Mesenteric fat pad (tissue), 1 donor: Measurements from ENCODE around the gene ARID3C. TPM values are rescaled to one million over a fixed set of nuclear protein-coding genes. Genes with fewer than 3 reads are reported as not detected.
"Not testable (repeated sequence)": the region's sequence is repeated elsewhere in the genome, so short reads cannot be mapped to it uniquely, and the experiment has no call there.

ENCODE experiments used
- DNase-seq: peaks from one replicate; pipeline ENCODE4 v3.0.0-alpha.2; 2020; ENCODE audit warnings: low spot score
- total RNA-seq: library from RNA; stranded (reverse); fragmentation: NEBNext Ultra II Directional; extraction: Animal tissue kit (Norgen Biotek cat#: 25700); gene quantifications from one replicate; pipeline ENCODE4 v1.2.1, GENCODE V29; 2021
- donor health status: DM: yes; HTN: yes; CAD: no.

ARID3C gene
- total RNA-seq, 1 donor from 2014 or later = not detected

DNA sequence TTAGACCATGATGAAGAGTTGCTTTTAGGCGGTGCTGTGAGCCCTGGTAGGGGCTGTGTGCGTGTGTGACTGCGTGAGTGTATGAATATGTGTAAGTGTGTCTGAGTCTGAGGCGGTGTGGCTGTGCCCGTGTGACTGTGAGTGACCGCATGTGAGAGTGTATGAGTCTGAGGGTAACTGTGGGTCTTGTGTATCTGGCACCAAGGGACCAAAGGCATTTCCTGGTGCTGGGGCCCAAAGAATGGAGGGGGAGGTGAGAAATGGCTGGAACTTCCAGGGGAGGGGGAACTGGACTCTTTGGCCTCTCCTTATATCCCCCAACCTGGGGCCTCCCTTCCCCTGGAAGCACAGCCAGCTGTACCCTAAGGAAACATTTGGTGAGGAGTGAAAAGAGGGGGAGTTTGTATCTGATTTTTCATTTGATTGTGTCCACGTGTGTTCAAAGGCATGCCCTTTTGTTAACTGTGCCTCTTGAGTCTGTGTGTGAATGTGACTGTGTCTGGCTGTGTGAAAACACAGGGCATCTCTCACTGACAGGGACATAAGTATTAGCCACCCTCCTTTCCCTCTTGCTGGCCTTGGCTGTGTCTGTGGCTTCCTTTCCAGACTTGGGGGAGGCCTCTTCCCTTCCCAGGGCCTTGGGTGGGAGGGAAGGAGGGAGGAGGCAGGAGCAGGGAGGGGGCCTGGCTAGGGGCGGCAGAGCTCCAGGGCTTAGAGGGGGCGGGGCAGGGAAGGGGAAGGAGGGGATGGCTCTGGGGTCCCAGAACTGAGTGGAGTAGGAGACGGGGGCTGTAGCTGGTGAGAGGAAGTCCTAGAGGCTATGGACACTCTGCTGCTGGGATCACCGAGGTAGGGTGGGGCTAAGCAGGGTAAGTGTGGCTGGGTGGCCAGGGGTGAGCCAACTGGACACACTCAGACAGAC, 24.5 kb upstream of the ARID3C start:
- DNase-seq = no peak

DNA sequence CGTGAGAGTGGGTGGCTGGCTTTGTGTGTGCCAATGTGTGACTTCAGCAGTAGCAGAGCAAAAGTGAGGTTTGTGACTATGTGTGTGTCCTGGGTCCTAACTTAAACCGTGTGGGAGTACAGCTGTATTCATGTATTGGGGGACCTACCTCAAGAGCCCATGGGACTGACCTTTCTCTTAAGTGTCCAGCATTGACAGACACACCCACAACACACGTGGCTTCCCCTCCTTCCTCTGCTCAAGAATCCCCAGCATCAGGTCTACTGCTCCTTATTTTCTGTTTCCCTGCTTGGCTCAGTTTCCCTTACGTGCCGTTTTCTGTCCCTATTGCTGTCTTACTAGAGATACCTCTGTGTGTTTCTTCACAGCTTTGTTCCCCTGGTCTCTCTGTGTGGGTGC, 23.7 kb upstream of the ARID3C start:
- no peak for DNase-seq

DNA sequence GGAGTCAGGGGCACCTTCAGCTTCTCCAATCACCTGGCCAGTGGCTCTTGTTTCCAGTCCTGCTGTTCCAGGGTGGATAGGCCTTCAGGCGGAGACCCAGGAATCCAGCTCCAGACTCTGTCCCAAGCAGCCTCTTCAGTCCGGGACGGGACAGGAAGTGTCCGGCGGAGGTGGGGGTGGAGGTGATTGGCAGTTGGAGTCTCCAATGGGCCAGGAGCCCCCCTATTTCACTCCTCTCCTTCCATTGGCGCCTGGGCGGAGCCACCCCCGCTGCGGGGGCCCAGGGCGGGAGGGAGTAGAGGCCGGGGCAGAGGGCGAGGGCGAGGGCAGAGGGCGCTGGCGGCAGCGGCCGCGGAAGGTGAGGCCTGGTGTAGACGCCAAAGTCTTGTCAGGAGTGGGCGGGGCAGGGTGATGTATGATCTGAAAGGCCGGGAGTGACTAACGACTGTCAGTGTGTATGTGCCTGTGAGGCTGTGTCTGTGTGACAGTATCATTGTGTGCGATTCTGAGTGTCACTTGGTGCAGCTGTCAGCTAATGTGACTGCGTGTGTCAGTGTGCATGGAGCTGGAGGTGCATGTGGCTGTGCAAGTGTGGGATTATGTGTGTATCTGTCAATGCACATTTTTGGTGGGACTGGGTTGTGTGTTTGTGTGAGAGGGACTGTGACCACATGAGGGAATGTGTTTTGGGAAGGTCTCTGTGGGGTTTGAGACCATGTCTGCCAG, 23.2 kb upstream of the ARID3C start, which contains the start of gene IL11RA:
IL11RA (plus strand) TSS at position 310 of the 726 bp plus-strand sequence. CDS start 3,033 bp downstream, outside the sequence.
- peak; percentile 94 for DNase-seq

DNA sequence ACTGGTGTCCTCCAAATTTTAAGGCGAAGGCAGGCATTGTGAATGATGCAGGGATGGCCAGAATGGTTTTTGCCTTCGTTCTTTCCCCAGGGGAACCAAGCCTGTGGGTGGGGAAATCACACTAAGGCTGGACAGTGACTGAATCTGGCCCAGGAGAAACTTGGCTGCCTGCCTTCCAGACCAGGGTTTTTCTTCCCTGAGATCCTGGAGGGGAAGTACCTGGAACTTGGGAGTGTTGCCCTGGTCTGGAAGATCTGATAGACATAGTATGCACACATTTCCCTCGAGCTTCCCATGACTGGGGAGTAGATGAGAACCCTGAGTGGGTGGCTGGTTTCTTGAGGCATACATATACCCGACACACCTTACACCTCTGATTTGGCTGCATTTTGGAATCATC, 22.5 kb upstream of the ARID3C start:
- DNase-seq = no peak

DNA sequence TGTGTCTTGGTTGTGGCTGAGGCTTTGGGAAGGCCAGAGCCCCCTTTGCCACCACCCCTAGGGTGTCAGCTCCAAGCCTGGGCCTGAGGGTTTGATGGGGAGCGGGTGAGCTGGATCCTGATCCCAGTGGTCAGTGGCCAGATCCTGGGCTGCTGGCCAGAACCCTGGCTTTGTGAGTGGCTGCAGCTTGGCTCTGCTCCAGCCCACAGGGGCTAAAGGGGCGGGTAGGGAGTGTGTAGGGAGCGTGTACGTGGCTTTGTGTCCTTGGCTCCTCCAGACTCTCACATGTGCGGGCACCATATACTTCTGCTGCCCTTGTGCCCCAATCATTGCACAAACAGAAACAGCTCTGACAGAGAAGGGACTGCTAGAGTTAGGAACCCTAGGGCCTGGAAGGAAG, 21.9 kb upstream of the ARID3C start:
- no peak for DNase-seq

DNA sequence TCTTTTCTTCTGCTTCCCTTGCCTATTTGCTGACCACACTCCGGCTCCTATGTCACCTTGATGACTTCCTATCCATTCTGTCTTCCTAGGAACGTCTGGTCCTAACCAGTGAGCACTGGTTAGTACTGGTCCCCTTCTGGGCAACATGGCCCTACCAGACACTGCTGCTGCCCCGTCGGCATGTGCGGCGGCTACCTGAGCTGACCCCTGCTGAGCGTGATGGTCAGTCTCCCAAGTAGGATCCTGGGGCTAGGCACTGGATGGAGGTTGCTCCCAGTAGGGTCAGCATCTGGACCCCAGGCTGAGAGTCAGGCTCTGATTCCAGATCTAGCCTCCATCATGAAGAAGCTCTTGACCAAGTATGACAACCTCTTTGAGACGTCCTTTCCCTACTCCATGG, 19.8 kb upstream of the ARID3C start:
- DNase-seq = no peak

DNA sequence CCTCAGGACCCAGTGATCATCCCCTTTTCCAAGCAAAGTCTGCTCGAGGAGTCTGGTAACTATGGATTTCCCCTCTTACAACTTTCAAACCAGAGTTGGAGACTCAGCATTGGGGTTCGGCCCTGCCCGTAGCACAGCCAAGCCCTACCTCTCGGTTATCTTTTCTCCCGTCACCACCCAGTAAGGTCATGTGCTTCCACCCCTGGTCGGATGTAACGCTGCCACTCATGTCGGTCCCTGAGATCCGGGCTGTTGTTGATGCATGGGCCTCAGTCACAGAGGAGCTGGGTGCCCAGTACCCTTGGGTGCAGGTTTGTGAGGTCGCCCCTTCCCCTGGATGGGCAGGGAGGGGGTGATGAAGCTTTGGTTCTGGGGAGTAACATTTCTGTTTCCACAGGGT, 18.8 kb upstream of the ARID3C start:
- no peak for DNase-seq

- no peak for DNase-seq
These were observed 18.2 kb upstream of the ARID3C start for GRCh38 chr9:34647084-34647403.

GRCh38 chr9:34646211-34647083, 17.6 kb upstream of the ARID3C start, which contains the start of gene GALT:
TSS of gene GALT (plus strand) at chr9:34646675. CDS start at chr9:34646705, 30 bp downstream.
- peak; percentile 99 for DNase-seq

DNA sequence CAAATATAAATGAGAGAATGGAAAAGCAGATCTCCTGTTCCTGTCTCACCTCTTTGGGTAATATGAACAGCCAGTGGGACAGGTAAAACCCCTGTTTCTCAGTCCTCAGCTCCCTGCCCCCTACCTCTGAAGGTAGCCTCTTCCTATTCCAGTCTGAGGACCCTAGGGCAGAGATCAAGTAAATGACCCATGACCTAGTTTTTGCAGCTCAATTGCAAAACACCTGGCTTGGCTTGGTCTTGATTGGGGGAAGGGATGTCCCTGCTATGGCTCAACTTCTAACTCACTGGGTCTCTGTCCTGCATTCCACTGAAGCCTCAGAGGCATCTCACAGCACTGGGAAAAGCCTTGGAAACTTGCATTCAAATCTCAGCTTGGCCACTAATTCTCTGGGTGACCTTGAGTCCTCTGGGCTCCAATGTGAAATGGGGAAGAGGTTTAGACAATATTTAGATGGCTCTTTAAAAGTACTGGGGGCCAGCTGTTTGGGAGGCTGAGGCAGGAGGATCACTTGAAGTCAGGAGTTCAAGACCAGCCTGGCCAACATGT, 16.0 kb upstream of the ARID3C start:
- no peak for DNase-seq

GRCh38 chr9:34642679-34643078, 13.8 kb upstream of the ARID3C start:
- DNase-seq = no peak

DNA sequence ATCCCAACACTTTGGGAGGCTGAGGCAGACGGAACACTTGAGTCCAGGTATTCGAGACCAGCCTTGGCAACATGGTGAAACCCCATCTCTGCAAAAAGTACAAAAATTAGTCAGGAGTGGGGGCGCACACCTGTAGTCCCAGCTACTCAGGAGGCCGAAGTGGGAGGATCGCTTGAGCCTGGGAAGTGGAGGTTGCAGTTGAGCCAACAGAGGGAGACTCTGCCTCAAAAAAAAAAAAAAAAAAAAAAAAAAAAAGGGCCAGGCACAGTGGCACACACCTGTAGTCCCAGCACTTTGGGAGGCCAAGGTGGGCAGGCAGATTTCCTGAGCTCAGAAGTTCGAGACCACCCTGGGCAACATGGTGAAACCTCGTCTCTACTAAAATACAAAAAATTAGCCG, 10.5 kb upstream of the ARID3C start:
- DNase-seq = not testable (repeated sequence)

GRCh38 chr9:34638138-34638445, 9.2 kb upstream of the ARID3C start:
- DNase-seq = no peak

DNA sequence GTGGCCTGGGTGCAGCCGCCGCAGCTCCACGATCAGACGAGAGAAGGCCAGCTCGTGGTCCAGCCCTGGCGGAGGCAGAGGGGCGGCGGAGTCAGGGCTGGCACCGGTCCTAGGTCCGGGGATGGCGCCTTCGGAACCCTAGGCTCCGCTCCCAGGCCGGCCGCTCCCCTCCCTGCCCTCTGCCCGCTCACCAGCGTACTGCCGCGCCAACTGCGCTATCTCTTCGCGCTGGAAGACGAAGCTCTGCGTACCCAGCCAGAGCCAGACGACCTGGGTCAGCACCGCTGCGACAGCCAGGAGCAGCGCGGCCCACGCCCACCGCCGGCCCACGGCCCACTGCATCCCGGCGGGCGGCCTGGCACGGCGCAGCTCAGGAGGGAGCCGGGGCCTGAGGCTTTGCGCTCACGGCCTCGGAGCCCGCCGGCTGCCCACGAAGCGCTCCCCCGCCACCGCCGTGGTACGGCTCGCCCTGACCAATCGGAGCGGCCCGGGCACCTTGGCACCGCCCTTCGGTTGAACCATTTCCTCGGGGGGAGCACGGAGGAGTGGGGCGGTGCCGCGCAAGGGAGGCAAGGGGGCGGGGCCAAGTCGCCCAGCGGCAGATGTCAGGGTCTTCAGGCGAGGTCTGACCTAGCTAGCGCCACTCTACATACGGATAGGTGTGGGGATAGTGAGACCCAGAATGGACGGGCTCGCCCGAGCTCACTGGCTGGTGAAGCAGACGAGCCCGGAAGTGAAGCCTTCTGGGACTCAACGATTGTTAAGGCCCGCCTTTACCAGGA, 8.7 kb upstream of the ARID3C start, which contains the start of gene SIGMAR1:
SIGMAR1 (minus strand) TSS at position 432 of the 782 bp plus-strand sequence; CDS start at position 342, 90 bp downstream.
- DNase-seq = peak; percentile 99

DNA sequence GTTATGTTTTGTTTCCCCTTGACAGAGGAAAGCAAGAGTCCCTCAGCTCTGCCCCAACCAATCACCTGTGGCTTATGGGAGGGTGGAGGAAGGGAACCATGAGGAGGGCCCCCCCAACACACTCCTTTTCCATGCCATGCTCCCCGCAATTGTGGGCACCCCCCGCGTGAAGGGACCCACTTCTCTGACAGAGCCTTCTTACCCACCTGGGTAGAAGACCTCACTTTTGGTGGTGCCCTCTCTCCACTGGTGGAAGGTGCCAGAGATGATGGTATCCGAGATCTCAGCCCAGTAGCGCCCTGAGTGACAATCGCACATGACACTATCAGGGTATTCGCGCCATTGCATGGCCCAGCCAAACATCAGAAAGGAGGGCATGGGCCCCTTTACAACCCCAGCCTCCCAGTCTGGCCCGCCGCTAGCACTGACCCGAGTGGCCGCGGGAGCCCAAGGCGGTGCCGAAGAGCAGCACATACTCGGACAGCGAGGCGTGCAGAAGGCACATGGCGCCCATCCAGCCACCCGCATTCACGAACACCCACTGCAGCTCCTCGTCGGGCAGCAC, 8.0 kb upstream of the ARID3C start:
- DNase-seq = no peak

DNA sequence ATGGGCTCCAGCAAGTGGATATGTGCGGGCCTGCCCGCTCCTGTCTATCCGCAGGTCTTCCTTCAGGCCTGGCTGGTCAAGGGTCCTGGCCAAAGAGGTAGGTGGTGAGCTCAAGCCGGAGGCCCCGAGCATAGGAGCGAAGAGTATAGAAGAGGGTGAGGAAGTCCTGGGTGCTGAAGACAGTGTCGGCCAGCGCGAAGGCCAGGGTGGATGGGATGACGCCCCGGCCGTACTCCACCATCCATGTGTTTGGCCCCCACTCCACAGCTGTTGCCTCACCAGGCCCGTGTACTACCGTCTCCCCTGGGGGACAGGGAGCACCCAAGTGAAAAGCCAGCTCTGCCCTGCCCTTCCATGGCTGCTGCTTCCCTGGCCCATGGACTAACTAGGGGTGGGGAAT, 6.7 kb upstream of the ARID3C start:
- no peak for DNase-seq

DNA sequence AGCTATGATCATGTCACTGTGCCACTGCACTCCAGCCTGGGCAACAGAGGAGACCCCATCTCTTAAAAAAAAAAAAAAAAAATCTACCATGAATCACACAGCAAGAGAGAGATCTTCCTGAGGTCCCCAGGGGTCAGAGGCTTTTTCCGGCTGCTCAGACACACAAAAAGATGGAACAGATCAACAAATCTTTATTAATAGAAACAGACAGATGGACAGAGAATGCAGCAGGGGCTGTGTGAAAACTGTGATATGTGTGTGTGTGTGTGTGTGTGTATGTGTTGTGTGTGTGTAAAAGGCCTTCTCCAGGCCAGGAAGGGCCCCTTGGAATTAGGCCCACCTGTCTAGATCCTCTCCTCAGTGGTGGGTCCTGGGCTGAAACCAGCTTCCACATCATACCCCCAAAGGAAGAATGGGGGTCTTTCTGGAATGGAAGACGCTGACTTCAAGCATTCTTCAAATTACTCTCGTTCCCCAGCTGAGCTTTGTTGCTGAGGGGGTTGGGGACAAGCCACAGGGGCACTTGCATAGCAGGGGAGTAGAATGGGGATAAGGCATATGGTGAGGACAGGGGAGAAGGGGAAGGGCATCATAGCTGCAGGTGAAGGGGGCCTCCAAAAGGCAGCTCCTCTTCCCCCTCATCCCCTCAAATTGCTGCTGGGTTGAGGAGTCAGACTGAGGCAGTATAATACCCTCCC, 5.8 kb upstream of the ARID3C start:
- DNase-seq = no peak

DNA sequence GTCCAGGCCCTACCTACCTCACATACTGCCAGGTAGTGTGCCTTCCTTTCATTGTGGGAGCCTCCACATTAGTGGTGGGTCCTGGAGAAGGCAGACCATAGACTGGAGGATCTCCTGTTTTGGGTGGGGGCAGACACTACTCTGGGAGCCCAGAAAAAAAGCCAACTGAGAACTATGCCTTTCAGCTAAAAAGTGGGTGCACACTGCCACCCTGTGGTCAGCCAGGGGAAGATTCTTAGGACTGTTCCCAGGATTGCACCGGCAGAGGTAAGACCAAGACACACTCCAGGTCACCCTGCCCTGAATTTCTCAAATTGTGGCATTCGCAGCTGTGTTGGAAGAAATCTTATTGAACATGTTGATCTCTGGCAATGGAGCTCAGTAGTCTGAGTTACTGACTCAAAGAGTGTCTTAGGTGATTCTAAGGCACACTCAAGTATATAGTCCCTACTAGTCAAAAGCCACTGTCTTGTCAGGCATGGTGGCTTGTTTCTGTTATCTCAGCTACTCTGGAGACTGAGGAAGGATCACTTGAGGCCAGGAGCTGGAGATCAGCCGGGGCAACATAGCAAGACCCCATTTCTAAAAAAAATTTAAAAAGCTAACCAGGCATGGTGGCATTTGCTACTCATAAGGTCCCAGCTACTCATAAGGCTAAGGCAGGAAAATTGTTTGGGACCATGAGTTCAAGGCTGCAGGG, 5.1 kb upstream of the ARID3C start:
- no peak for DNase-seq

GRCh38 chr9:34633166-34633565, 4.3 kb upstream of the ARID3C start:
- no peak for DNase-seq
